ENCODE results near the gene DENND1A.

Gene DENND1A

DNA sequence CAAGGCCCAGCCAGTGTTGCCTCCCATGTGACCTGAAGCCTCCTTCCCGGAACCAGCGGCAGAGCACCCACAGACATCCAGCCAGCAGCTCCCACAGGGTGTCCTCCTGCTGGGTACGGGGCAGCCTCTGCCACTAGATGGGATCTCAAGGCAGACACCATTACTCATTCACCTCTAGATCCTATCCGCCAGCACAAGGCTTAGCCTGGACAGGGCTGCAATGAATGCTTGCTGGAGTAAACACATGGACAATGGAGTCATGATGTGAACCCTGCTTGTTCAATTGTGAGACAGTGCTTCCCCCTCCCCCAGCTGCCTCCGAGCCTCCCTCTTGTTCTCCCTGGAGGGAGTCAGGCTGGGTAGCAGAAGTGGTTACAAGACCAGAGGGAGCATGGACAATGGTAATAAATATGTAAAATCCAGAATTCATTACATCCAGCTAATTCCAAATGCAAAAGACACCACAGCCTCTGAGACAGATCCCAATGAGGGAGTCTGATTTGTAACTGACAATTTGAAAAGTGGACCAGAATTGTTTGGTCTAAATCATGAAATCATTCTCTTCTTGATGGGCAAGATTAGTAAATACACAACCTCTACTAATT is 441.9 kb downstream of the DENND1A start:
- no peak for DNase-seq (ENCODE audit: low read depth in 2 of 2)

DNA sequence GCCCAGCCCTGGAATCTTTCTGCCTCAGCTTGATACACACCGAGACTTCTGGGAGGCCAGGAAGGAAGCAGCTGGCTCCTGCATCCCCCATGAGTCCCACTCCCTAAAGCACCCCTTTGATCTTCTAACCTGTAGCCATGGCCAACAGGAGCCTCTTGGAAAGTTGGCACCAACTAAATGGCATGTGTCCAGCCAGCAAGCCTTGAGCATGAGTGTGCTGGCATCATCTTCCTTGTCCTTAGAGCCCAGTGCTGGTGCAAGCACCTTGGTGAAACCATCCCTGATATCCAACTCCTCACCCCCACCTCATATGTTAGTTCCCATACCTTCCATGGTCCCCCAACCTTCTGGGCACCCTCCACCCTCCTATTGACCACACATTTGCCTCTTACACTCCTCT is 443.5 kb downstream of the DENND1A start:
- DNase-seq (ENCODE audit: low read depth in 2 of 2), result no peak

DNA sequence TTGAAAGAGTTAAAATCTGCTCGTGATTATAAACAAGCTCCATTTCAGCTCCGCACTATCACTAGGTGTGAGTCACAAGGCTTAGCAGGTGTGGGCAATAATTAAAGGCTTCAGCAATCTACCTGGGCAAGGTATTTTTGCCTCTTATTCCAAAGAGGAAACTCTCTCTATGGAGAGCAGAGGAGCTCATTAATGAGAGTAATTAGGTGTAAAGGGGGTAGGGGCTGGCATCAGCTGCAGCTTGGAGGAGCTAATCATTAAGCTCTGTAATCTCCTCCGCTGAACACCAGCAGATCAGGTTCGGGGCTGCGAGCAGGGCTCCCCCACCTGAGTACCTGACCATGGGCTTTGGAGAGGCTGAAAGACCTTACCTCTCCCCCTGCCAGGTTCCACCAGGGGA is 444.7 kb downstream of the DENND1A start:
- DNase-seq (ENCODE audit: low read depth in 2 of 2), result no peak

DNA sequence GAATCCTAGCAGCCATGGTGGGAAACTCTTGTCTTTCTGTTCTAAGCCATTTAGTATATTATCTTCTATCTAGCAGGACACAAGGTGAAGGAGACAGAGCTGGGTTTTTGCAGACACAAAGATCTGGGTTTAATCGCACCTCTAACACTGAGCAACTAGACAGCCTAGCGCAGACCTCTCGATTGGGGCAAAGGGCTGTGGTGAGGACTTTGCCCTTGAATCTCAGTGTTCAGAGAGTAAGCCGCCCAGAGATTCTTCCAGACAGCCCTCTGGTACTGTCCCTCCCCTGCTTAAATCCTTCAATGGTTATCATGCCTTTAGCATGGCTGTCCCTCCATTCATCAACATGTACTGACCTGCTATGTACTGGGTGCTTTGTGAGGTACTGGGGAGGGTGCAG is 445.8 kb downstream of the DENND1A start:
- DNase-seq (ENCODE audit: low read depth in 2 of 2), result no peak

DNA sequence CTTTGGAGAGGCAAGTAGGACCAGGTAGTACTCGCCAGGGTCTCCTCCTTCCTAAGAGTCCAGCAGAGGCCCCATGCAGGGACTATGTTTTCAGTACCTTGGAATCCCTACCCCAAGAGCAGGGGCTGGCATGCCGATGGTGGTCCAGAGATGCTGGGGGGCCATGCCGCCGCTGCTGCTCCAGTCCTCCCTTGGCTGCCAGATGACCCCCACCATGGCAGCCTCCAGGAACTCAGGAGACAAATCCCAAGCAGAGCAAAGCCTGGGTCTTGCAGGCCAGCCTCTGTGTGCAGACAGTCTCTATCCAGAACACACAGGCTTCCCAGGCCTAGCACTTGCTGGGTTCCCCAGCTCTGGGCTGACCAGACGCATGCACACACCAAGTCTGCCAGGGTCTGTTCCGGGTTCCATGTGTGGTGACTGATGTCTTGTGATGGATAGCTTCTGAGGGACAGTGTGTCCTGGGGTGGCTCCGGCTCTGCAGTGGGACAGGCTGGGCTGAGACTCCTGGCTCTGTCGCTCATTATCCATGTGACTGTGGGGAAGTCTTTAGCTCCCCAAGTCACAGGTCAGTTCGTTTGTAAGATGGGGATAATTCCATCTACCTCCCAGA is 446.6 kb downstream of the DENND1A start:
- DNase-seq (ENCODE audit: low read depth in 2 of 2), result no peak

DNA sequence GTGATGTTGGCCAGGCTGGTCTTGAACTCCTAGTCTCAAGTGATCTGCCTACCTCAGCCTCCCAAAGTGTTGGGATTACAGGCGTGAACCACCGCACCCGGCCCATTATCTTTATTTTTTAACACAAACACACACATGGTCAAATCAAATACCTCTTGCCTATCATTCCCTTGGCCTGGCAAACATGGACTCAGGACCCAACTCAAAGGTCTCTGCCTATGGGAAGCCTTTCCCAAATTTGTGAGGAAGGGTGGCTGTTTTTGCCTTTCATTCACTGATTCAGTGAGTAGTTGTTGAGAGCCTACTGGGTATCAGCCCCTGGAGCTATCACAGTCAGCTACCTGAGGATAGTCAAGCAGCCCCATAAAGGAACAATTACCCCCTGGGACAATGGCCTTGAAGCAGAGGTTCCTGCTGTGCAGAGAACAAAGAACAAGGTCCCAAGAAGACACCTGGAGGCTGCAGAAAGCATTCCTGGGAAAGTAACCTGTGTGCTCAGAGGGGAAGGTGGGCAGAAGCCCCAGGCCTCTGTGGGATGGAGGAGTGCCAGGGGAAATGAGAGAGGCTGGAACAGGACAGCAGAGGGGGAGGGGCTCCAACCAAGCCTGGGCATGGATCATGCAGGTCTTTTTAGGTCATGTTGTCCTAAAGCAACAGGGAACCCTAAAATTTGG is 447.5 kb downstream of the DENND1A start:
- no peak for DNase-seq (ENCODE audit: low read depth in 2 of 2)

GRCh38 chr9:123481209-123481865 is 448.6 kb downstream of the DENND1A start:
- no peak for DNase-seq (ENCODE audit: low read depth in 2 of 2)

GRCh38 chr9:123480791-123481190 is 449.1 kb downstream of the DENND1A start:
- no peak for DNase-seq (ENCODE audit: low read depth in 2 of 2)

GRCh38 chr9:123480096-123480495 is 449.8 kb downstream of the DENND1A start:
- DNase-seq (ENCODE audit: low read depth in 2 of 2), result no peak

DNA sequence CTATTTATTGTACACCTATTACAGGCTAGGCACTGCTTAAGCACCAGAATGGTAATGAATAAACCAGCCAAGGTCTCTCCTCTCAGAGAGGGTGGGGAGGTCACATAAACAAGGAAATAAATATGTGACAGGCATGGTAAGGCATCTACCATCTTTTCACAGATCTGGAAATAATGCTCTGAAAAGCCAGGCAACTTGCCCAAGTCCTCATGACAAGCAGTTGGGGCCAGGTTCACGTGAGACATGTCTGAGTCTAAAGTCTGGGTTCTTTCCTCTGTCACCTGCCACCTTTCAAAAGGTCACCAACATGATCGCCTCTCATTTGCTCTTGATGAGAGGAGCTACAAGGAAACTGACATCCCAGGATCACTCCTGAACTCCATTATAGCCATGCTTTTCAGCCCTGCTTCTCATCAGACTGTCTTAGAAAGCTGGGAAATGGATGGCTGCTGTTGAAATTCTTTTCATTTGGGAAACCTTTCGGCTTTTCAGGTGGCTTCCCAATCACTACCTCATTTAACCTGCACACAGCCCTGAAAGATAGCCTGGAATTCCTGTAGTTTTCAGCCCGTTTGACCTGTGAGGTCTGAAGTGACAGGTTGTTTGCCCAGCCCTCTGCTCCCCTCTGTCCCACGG is 450.8 kb downstream of the DENND1A start:
- no peak for DNase-seq (ENCODE audit: low read depth in 2 of 2)

DNA sequence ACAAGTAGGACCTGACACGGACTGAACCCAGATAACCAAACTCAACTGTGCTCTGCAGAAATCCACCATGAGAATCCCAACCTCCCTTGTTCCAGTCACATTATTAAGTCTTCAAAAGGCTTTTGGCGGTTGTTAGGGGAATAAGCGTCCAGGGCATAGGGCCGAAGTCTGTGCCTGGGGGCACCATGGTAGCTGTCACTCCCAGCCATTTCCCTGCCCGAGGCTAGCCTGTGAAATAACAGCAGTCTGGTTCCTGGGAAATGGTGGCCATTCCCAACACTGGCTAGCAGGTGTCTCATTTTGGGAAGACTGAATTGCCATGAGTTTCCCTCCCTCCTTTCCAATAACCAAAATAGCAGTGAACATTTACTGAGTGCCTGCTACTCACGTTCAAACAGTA is 451.8 kb downstream of the DENND1A start:
- no peak for DNase-seq (ENCODE audit: low read depth in 2 of 2)

GRCh38 chr9:123475407-123475806 is 454.5 kb downstream of the DENND1A start:
- no peak for DNase-seq (ENCODE audit: low read depth in 2 of 2)

DNA sequence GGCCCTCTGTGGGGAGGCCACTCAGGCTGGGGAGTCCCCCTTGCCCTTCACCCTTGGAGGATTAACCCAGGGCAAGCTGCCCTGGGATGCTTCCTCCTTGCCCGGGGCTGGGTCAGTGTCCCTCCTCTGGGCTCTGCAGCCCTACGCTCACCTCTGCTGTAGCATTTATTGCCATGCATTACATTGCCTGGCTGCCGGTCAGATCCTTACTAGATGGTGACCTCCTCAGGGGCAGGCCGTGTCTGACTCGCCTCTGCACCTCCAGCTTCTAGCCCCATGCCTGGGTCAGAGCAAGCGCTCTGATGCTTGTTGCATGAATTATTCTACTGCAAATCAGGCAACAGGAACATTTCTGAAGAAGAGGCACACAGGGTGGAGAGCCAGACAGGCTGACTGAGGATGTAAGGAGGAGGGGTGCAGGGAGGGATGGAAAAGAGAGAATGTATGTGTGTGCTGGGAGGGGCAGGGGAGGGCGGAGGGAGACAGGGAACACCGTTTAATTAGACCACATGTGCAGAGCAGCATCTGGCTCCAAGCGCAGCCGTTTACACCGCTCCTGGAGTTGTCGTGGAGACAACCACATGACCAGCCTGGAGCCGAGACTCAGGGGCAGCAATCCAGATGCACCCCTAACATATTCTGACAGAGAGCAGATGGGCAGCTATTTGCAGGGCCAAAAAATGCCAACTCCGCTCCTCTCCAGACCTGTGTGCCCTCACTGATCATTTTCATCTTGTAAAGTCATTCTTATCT is 456.9 kb downstream of the DENND1A start:
- peak in 1 of 2 experiments; percentile 3 for DNase-seq (ENCODE audit: low read depth in 2 of 2)

DNA sequence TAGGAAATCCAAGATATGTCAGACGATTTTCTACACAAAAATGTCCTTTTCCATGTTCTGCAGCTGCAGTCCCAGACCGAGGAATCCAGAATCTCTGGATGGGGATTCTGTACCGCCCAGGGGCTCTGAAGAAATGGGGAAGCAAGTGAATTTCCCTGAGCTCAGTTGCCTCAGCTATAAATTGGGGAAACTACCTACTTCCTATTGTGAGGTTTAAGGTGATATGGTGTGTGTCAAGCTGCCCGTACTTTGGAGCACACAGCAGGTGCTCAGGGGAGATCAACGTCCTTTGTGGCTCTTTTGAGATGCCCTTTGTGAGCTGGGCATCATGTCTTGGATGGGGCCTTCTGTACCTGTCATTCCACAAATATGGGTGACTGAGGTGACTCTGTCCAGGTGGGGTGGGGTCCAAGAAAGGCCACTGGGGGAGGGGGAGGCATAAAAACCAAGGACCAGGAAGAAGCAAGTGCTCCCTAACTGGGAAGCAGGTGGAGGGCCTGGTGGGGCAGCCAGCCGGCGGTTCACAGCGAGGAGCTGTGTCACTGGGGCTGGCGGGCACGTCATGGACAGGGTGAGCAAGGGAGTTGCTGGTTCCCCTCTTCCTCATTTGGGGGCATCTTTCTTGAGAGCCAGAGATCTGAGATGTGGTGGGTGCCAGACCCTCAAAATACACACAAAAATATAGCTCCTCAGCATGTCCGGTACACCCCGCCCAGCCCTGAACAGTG is 457.9 kb downstream of the DENND1A start:
- no peak for DNase-seq (ENCODE audit: low read depth in 2 of 2)

DNA sequence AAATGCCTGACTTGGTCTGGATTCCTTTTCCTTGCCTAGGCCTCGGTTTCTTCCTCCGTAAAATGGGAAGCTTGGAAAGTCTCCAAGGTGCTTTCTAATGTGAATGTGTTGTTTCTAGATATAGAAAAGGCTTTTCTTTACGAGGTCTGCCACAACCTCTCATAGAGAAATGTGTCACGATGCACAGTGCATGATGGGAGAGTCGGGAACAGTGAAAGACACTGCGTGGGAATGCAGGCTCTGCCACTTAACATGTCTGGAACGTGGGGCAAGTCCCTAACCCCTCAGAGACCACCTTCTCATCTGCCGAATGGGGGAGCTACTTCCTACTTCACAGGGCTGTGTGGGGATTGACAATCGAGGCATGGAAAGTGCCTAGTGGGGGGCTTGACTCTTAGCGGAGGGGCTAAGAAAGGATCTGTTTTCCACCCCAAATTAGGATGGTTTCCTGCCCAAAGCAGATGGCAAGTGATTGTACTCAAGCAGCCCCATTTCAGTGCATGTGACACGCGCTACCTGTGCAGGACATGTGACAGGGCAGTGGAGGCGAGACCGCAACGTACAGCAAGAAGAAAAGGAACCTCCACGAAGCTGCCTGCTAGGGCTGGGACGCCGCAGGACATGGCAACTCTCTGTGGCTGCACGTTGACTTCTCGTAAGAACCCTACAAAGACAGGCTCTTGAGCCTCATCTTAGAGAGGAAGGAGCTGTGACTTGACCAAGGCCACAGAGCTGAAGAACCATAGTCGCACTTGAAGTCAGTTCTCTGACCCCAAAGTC is 458.7 kb downstream of the DENND1A start:
- DNase-seq (ENCODE audit: low read depth in 2 of 2), result no peak

DNA sequence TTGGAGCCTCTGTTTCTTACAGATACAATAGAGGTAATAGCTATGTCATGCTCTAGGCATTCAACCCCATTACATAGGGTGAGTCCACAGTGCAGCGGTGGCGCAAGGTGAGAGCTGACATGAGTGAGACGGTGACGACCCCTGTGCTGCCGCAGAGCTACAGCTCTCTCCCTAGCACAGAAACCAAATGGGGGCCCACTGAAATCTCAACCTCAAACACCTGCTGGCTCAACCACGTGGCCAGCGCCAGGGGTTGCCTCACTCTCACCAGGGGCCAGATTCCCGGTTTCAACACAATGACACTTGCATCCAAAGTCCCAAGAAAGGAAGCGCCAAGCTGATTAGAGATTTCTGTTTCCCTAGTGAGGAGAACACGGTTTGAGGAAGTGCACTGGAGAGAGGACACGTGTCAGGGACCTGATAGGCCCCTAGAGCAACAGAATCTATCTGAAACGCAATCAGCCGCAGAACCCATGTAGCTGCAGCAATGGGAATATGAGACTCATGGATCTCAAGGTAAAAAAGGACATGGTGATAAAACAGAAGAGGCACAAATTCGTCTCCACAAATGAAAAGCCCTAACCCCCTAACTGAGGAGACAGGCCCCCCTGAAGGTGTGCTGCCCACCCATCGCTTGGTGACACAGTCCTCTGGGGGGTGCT is 459.7 kb downstream of the DENND1A start:
- DNase-seq (ENCODE audit: low read depth in 2 of 2), result no peak

DNA sequence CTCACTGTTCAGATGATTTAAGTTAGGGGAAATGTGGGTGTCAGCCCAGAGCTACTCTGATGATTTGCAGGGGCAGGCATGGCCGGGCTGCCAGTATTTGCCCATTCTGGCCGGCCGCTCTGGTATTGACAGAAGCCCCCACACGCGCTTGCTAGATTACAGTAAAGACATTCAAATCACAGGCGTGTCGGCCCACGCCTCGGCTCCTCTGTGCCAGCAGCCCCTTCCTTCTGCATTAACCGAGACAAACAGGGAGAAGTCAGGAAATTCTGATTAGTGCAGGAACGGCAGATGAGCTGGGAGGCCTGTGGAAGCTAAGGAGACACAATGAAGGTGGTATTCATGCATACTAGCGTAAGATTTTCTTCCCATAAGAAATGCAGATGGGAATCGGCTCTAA is 460.6 kb downstream of the DENND1A start:
- DNase-seq (ENCODE audit: low read depth in 2 of 2), result no peak

- DNase-seq (ENCODE audit: low read depth in 2 of 2), result no peak
These were observed 461.4 kb downstream of the DENND1A start for GRCh38 chr9:123468541-123468940.

- no peak for DNase-seq (ENCODE audit: low read depth in 2 of 2)
These were observed 464.6 kb downstream of the DENND1A start for GRCh38 chr9:123465304-123465703.

DNA sequence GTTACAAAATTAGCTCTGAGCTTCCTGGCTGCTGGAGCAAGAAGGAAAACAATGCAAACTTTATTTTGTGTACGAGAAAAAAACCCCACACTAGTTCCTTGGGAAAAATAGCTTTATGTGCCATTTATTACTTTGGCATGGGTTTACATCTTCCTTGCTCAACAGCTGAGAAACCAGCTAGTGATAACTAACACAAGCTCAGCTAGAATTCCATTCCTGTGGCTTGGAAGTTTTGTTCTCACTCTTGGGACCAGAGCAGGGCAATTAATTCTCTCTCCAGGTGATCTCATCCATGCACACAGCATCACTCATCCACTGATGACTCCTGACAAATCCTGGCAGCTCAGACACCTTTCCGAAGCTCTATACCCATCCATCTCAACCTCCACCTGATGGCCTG is 469.8 kb downstream of the DENND1A start:
- DNase-seq (ENCODE audit: low read depth in 2 of 2), result no peak
